H1 (cell line): ENCODE data around the gene ELFN2. TPM values are rescaled to one million over a fixed set of nuclear protein-coding genes. Genes with fewer than 3 reads are reported as not detected.

Experiments used
- CTCF ChIA-PET: fragments of 300-600 bp; sonication (Branson Sonifier 250); formaldehyde crosslinking; loops from one replicate; lab custom pipeline; 2021; ENCODE audit not compliant: partially characterized antibody; lab: Charles Lee
- POLR2A ChIA-PET: fragments of 300-600 bp; sonication (Branson Sonifier 250); formaldehyde crosslinking; loops from one replicate; lab custom pipeline; 2021; ENCODE audit warnings: inconsistent platforms; ENCODE audit not compliant: partially characterized antibody; lab: Charles Lee
- DNase-seq, 2 experiments: peaks; one replicate each; pipeline versions ENCODE4 v3.0.0 to v3.0.0-alpha.2; 2010 to 2022; ENCODE audit warnings: low spot score in 2 of 2, low read depth in 1 of 2, mixed read lengths in 1 of 2
- FAIRE-seq: peaks from 2 replicates; lab custom pipeline; 2011; peaks lifted over from hg19 to GRCh38; lab: Jason Lieb, UNC
- H2AFZ ChIP-seq: 2 replicates; pipeline ENCODE4 v1.8.1; 2012; ENCODE audit warnings: low read length, inconsistent platforms
- H2AK5ac ChIP-seq: 2 replicates; pipeline ENCODE4 v1.6.1; 2013; ENCODE audit warnings: low read depth, low read length
- H2BK120ac ChIP-seq: replicated peaks from 2 replicates; pipeline ENCODE3; 2013; ENCODE audit warnings: low read depth, low read length, inconsistent platforms
- H2BK12ac ChIP-seq: 2 replicates; pipeline ENCODE4 v1.6.1; 2013; ENCODE audit warnings: low read depth, low read length
- H2BK15ac ChIP-seq: 2 replicates; pipeline ENCODE4 v1.6.1; 2013; ENCODE audit warnings: low read length
- H2BK20ac ChIP-seq: 2 replicates; pipeline ENCODE4 v1.6.1; 2013; ENCODE audit warnings: low read length
- H2BK5ac ChIP-seq: 2 replicates; pipeline ENCODE4 v1.6.1; 2013; ENCODE audit warnings: low read depth, low read length
- H3K14ac ChIP-seq: 2 replicates; pipeline ENCODE4 v1.6.1; 2013; ENCODE audit warnings: inconsistent platforms; ENCODE audit not compliant: insufficient read length
- H3K18ac ChIP-seq: 2 replicates; pipeline ENCODE4 v1.6.1; 2013; ENCODE audit warnings: low read length; ENCODE audit errors: extremely low read depth
- H3K23ac ChIP-seq: 2 replicates; pipeline ENCODE4 v1.6.1; 2013; ENCODE audit warnings: inconsistent platforms; ENCODE audit not compliant: insufficient read length
- H3K23me2 ChIP-seq: 2 replicates; pipeline ENCODE4 v1.6.1; 2013; ENCODE audit warnings: low read depth, low read length
- H3K27ac ChIP-seq: 2 replicates; pipeline ENCODE4 v1.6.1; 2011; ENCODE audit warnings: low read depth, low read length, inconsistent platforms
- H3K27me3 ChIP-seq, 4 experiments: replicated peaks in 1 of 4; 1 replicate in 1 of 4; 2 replicates in 3 of 4; pipeline versions ENCODE4 v1.6.1 to v1.8.1; 2011 to 2013; ENCODE audit warnings: low read length in 3 of 4, mild to moderate bottlenecking in 3 of 4, inconsistent platforms in 2 of 4, mixed read lengths in 2 of 4, moderate library complexity in 1 of 4; ENCODE audit not compliant: control insufficient read depth in 3 of 4, insufficient read depth in 3 of 4; ENCODE audit errors: extremely low read depth in 1 of 4
- H3K36me3 ChIP-seq, 4 experiments: 2 replicates each; pipeline versions ENCODE4 v1.6.1 to v1.8.1; 2011 to 2013; ENCODE audit warnings: mild to moderate bottlenecking in 4 of 4, low read length in 3 of 4, moderate library complexity in 2 of 4, control low read depth in 1 of 4, inconsistent platforms in 1 of 4; ENCODE audit not compliant: insufficient read depth in 4 of 4, control insufficient read depth in 2 of 4
- H3K4ac ChIP-seq: replicated peaks from 2 replicates; pipeline ENCODE3; 2013; ENCODE audit warnings: low read length, low read depth, mixed read lengths, inconsistent platforms; ENCODE audit not compliant: insufficient read length
- H3K4me1 ChIP-seq, 4 experiments: replicated peaks in 1 of 4; 1 replicate in 1 of 4; 2 replicates in 3 of 4; pipeline versions ENCODE4 v1.6.1 to v1.8.1; 2011 to 2013; ENCODE audit warnings: low read length in 3 of 4, inconsistent platforms in 2 of 4, mixed read lengths in 1 of 4; ENCODE audit not compliant: insufficient read depth in 4 of 4, control insufficient read depth in 3 of 4
- H3K4me2 ChIP-seq, 2 experiments: 2 replicates each; pipeline versions ENCODE4 v1.6.1 to v1.8.1; 2011 to 2013; ENCODE audit warnings: low read depth in 2 of 2, low read length in 2 of 2, control low read depth in 1 of 2, inconsistent platforms in 1 of 2, mild to moderate bottlenecking in 1 of 2; ENCODE audit not compliant: insufficient read depth in 1 of 2
- H3K4me3 ChIP-seq, 4 experiments: fragments of 200-600, 300-600 bp in 1 of 4; sonication (generic), shearing (Covaris generic), sonication (Bioruptor Twin) in 1 of 4; 2 replicates each; pipeline versions ENCODE4 v1.5.1 to v1.8.1; 2011 to 2016; ENCODE audit warnings: low read length in 4 of 4, low read depth in 3 of 4, control low read depth in 2 of 4, inconsistent platforms in 2 of 4, mild to moderate bottlenecking in 2 of 4, mixed read lengths in 1 of 4, moderate library complexity in 1 of 4; ENCODE audit not compliant: insufficient read depth in 2 of 4; ENCODE audit errors: extremely low read depth in 1 of 4
- H3K56ac ChIP-seq: replicated peaks from 2 replicates; pipeline ENCODE3; 2013; ENCODE audit warnings: low read depth, mild to moderate bottlenecking, mixed read lengths, low read length, inconsistent platforms; ENCODE audit not compliant: insufficient read length
- H3K79me1 ChIP-seq: 2 replicates; pipeline ENCODE4 v1.6.1; 2013; ENCODE audit warnings: low read depth, low read length, control low read depth
- H3K79me2 ChIP-seq, 2 experiments: 2 replicates each; pipeline versions ENCODE4 v1.6.1 to v1.8.1; 2012 to 2013; ENCODE audit warnings: low read length in 2 of 2, mild to moderate bottlenecking in 2 of 2, inconsistent platforms in 1 of 2; ENCODE audit not compliant: insufficient read depth in 2 of 2, control insufficient read depth in 1 of 2
- H3K9ac ChIP-seq, 4 experiments: replicated peaks in 1 of 4; 1 replicate in 1 of 4; 2 replicates in 3 of 4; pipeline versions ENCODE4 v1.6.1 to v1.8.1; 2011 to 2013; ENCODE audit warnings: low read depth in 3 of 4, low read length in 3 of 4, control low read depth in 2 of 4, mild to moderate bottlenecking in 2 of 4, moderate library complexity in 2 of 4, inconsistent platforms in 1 of 4; ENCODE audit errors: extremely low read depth in 1 of 4
- H3K9me3 ChIP-seq, 2 experiments: 2 replicates each; pipeline versions ENCODE4 v1.6.1 to v1.8.1; 2012 to 2013; ENCODE audit warnings: mild to moderate bottlenecking in 2 of 2, moderate library complexity in 2 of 2, control low read depth in 1 of 2, inconsistent platforms in 1 of 2, low read depth in 1 of 2, low read length in 1 of 2, mixed read lengths in 1 of 2; ENCODE audit not compliant: insufficient read depth in 2 of 2
- H4K20me1 ChIP-seq, 2 experiments: replicated peaks in 1 of 2; 2 replicates each; pipeline versions ENCODE3 to v1.8.1; 2011 to 2013; ENCODE audit warnings: inconsistent platforms in 2 of 2, low read length in 2 of 2, mild to moderate bottlenecking in 1 of 2; ENCODE audit not compliant: insufficient read depth in 2 of 2, control insufficient read depth in 1 of 2
- H4K5ac ChIP-seq: 2 replicates; pipeline ENCODE4 v1.6.1; 2013; ENCODE audit warnings: low read length, low read depth, mixed read lengths, inconsistent platforms; ENCODE audit not compliant: insufficient read length
- H4K8ac ChIP-seq: 2 replicates; pipeline ENCODE4 v1.8.0; 2013; ENCODE audit warnings: mild to moderate bottlenecking, moderate library complexity, low read length, inconsistent platforms; ENCODE audit not compliant: insufficient read depth; ENCODE audit errors: extremely low read depth
- H4K91ac ChIP-seq: replicated peaks from 2 replicates; pipeline ENCODE3; 2013; ENCODE audit warnings: low read length, mixed read lengths, inconsistent platforms; ENCODE audit not compliant: insufficient read length
- EP300 ChIP-seq, 2 experiments: IDR thresholded peaks; 1 replicate in 1 of 2; 2 replicates in 1 of 2; pipeline ENCODE4 v1.6.1; 2011 to 2012; ENCODE audit warnings: low read depth in 2 of 2, low read length in 2 of 2, mild to moderate bottlenecking in 2 of 2, borderline replicate concordance in 1 of 2, inconsistent platforms in 1 of 2, moderate library complexity in 1 of 2
- EZH2 ChIP-seq: fragments of 200-600 bp; sonication (generic); IDR thresholded peaks from 2 replicates; pipeline ENCODE4 v1.7.1; 2012; ENCODE audit warnings: low read depth, mild to moderate bottlenecking, moderate library complexity, low read length, inconsistent platforms; ENCODE audit not compliant: severe bottlenecking
- HDAC6 ChIP-seq: IDR thresholded peaks from one replicate; pipeline ENCODE4 v1.7.1; 2012; ENCODE audit warnings: low read depth, mild to moderate bottlenecking, inconsistent platforms, low read length, moderate library complexity
- JUN ChIP-seq: IDR thresholded peaks from 2 replicates; pipeline ENCODE4 v1.6.1; 2011; ENCODE audit warnings: low read depth, mild to moderate bottlenecking, improper control_type of control experiment, low read length
- WGBS, 2 experiments: shearing (Covaris generic) in 1 of 2; methylation state at CpG; one replicate each; pipeline versions ENCODE4 v1.1.6 to v1.1.7; 2013 to 2015; ENCODE audit warnings: low lambda C conversion rate in 2 of 2, mixed read lengths in 2 of 2, inconsistent platforms in 1 of 2, low coverage in 1 of 2, missing lambda C conversion rate in 1 of 2; ENCODE audit not compliant: insufficient replicate concordance in 2 of 2, insufficient coverage in 1 of 2, insufficient read length in 1 of 2; ENCODE audit errors: extremely low coverage in 1 of 2, missing lambda C conversion rate in 1 of 2; 5-methylcytosine and 5-hydroxymethylcytosine counted together
- polyA plus RNA-seq, 7 experiments: library from polyadenylated mRNA; depleted of rRNA in 3 of 7; stranded (reverse) in 5 of 7; unstranded in 2 of 7; fragments of >200 nt in 5 of 7; fragments of 200-250 nt in 2 of 7; gene quantifications; 1 replicate in 5 of 7; 2 replicates in 1 of 7; 4 replicates in 1 of 7; pipeline versions ENCODE4 v1.2.1 to v1.2.3, GENCODE V29; 2011 to 2013; ENCODE audit warnings: missing spikeins in 2 of 7, mixed read lengths in 2 of 7
- total RNA-seq: library from RNA; stranded (reverse); fragmentation: NEBNext Ultra II Directional; extraction: Animal tissue kit (Norgen Biotek cat#: 25700); gene quantifications from 2 replicates; pipeline ENCODE4 v1.2.1, GENCODE V29; 2021
- TF ChIP-seq, protein P1 (sequence below): IDR thresholded peaks from 2 replicates; pipeline ENCODE4 v1.6.1; 2012; ENCODE audit warnings: low read length, inconsistent platforms

Gene ELFN2
- total and polyA plus RNA-seq, 2 of the 8 experiments (the other 6 are each of a cell fraction or from before 2014, with no cell fraction given) = 0.63 to 0.88 TPM

GRCh38 chr22:37420686-37421467 lies 6.4 kb downstream of the ELFN2 start:
- H3K27ac ChIP-seq = no peak overlapping the region
- TF ChIP-seq EZH2 = peak; percentile 25
- TF ChIP-seq, protein P1, sequence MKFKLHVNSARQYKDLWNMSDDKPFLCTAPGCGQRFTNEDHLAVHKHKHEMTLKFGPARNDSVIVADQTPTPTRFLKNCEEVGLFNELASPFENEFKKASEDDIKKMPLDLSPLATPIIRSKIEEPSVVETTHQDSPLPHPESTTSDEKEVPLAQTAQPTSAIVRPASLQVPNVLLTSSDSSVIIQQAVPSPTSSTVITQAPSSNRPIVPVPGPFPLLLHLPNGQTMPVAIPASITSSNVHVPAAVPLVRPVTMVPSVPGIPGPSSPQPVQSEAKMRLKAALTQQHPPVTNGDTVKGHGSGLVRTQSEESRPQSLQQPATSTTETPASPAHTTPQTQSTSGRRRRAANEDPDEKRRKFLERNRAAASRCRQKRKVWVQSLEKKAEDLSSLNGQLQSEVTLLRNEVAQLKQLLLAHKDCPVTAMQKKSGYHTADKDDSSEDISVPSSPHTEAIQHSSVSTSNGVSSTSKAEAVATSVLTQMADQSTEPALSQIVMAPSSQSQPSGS = no peak
- no peak for TF ChIP-seq JUN
- no peak for TF ChIP-seq EP300 (IDR thresholded peaks at IDR 0.05; ENCODE audit: borderline replicate concordance in 1 of 2, low read depth in 2 of 2, low read length in 2 of 2)
- no peak for TF ChIP-seq HDAC6
- 52% methylated on average over 18 of the region's 18 CpGs; no CpG with 5 or more reads in 1 of the 2 experiments for WGBS, 2 experiments
- peak overlapping the region; percentile 100; the same call in 1 of the 2 replicates for H2BK15ac ChIP-seq
- peak overlapping the region; percentile 68 for H2BK120ac ChIP-seq
- ChIA-PET POLR2A (interaction anchor here (0.7 kb wide), 1 partner anchor 78 kb away, joined by 3 read pairs; no protein-coding TSS in a partner anchor), CTCF (interaction anchor here (0.6 to 2.3 kb wide), 8 partner anchors 8 to 103 kb away, joined by 3 to 12 read pairs (median 4); no protein-coding TSS in a partner anchor)
- H3K4me2 ChIP-seq = peak overlapping the region; percentile 82 to 87
- peaks cover 3 to 33% (median 23%) of the 10 kb centered on the region in 4 experiments for H3K4me1 ChIP-seq
- no peak for FAIRE-seq
- peaks cover 0 to 44% (median 35%) of the 10 kb centered on the region in 4 experiments; a peak in 6 of 7 replicates for H3K27me3 ChIP-seq
- peak overlapping the region; percentile 47 for H2AFZ ChIP-seq
- peak overlapping the region; percentile 41 to 65 (median 51) for H3K4me3 ChIP-seq
- no peak overlapping the region for H3K23ac ChIP-seq
- H3K23me2 ChIP-seq = peaks cover 10% of the 10 kb centered on the region; the same call in 1 of the 2 replicates
- no peak overlapping the region for H2AK5ac ChIP-seq
- no peak overlapping the region for H3K56ac ChIP-seq
- H2BK5ac ChIP-seq = peak overlapping the region; percentile 75; the same call in 1 of the 2 replicates
- peak overlapping the region; percentile 96; the same call in 1 of the 2 replicates for H3K18ac ChIP-seq
- no peaks in the 10 kb centered on the region for H3K9me3 ChIP-seq
- H2BK20ac ChIP-seq = peak overlapping the region; percentile 97; the same call in 1 of the 2 replicates
- H3K36me3 ChIP-seq = no peaks in the 10 kb centered on the region
- no peaks in the 10 kb centered on the region for H3K79me2 ChIP-seq
- H3K4ac ChIP-seq = peak overlapping the region; percentile 4
- peak overlapping the region; percentile 88 for H4K91ac ChIP-seq
- peak overlapping the region; percentile 96; the same call in 1 of the 2 replicates for H2BK12ac ChIP-seq
- H3K14ac ChIP-seq = no peak overlapping the region
- DNase-seq = no peak
- H3K79me1 ChIP-seq = no peaks in the 10 kb centered on the region
- peak overlapping the region in 2 of 4 experiments; percentile 44 to 45; a peak in 3 of 7 replicates for H3K9ac ChIP-seq
- peaks cover 2% of the 10 kb centered on the region in 2 experiments for H4K20me1 ChIP-seq
- peak overlapping the region; percentile 23 for H4K5ac ChIP-seq
- no peak overlapping the region; the same call in 1 of the 2 replicates for H4K8ac ChIP-seq
